Mesendoderm (in vitro differentiated cells): ENCODE measurements around the gene TANC2. TPM values are rescaled to one million over a fixed set of nuclear protein-coding genes. Genes with fewer than 3 reads are reported as not detected.

Experiments
- DNase-seq: peaks from one replicate; pipeline ENCODE4 v3.0.0; 2013
- H2AK5ac ChIP-seq: 2 replicates; pipeline ENCODE4 v1.6.1; 2013; ENCODE audit warnings: low read length, inconsistent platforms
- H2BK120ac ChIP-seq: 2 replicates; pipeline ENCODE4 v1.6.1; 2013; ENCODE audit warnings: low read depth, mild to moderate bottlenecking, low read length, moderate library complexity, mixed read lengths
- H2BK15ac ChIP-seq: replicated peaks from 2 replicates; pipeline ENCODE4 v1.6.1; 2013; ENCODE audit warnings: low read depth, mild to moderate bottlenecking, moderate library complexity
- H2BK5ac ChIP-seq: 2 replicates; pipeline ENCODE4 v1.6.1; 2013; ENCODE audit warnings: low read length, inconsistent platforms
- H3K18ac ChIP-seq: 2 replicates; pipeline ENCODE4 v1.6.1; 2013; ENCODE audit warnings: mild to moderate bottlenecking, low read length, mixed read lengths
- H3K23ac ChIP-seq: one replicate; pipeline ENCODE4 v1.6.1; 2013; ENCODE audit warnings: low read length
- H3K27ac ChIP-seq: 2 replicates; pipeline ENCODE4 v1.5.1; 2013; ENCODE audit warnings: low read depth, mild to moderate bottlenecking, inconsistent platforms, low read length, moderate library complexity
- H3K27me3 ChIP-seq: 2 replicates; pipeline ENCODE4 v1.6.1; 2013; ENCODE audit warnings: low read length, control low read depth, mild to moderate bottlenecking, inconsistent platforms; ENCODE audit not compliant: insufficient read depth, poor library complexity
- H3K36me3 ChIP-seq: 2 replicates; pipeline ENCODE4 v1.6.1; 2013; ENCODE audit warnings: low read length, inconsistent platforms; ENCODE audit not compliant: control insufficient read depth, insufficient read depth
- H3K4ac ChIP-seq: one replicate; pipeline ENCODE4 v1.6.1; 2013; ENCODE audit warnings: low read depth, mild to moderate bottlenecking, low read length, moderate library complexity
- H3K4me1 ChIP-seq: 2 replicates; pipeline ENCODE4 v1.6.1; 2013; ENCODE audit warnings: low read depth, low read length, inconsistent platforms; ENCODE audit not compliant: control insufficient read depth
- H3K4me2 ChIP-seq: 2 replicates; pipeline ENCODE4 v1.6.1; 2013; ENCODE audit warnings: low read length
- H3K4me3 ChIP-seq: 2 replicates; pipeline ENCODE4 v1.5.1; 2013; ENCODE audit warnings: mild to moderate bottlenecking, low read length
- H3K56ac ChIP-seq: one replicate; pipeline ENCODE4 v1.6.1; 2013; ENCODE audit warnings: low read length
- H3K79me1 ChIP-seq: 2 replicates; pipeline ENCODE4 v1.6.1; 2013; ENCODE audit warnings: low read length, inconsistent platforms
- H3K79me2 ChIP-seq: 2 replicates; pipeline ENCODE4 v1.6.1; 2013; ENCODE audit warnings: mild to moderate bottlenecking, low read length; ENCODE audit not compliant: control insufficient read depth, insufficient read depth
- H3K9ac ChIP-seq: 2 replicates; pipeline ENCODE4 v1.6.1; 2013; ENCODE audit warnings: low read length, inconsistent platforms
- H4K5ac ChIP-seq: one replicate; pipeline ENCODE4 v1.6.1; 2013; ENCODE audit warnings: low read length
- H4K8ac ChIP-seq: one replicate; pipeline ENCODE4 v1.6.1; 2013; ENCODE audit warnings: low read depth, mild to moderate bottlenecking, control low read depth, low read length, moderate library complexity
- WGBS: extraction: QIAGEN DNeasy Blood & Tissue Kit; methylation state at CpG from one replicate; pipeline ENCODE4 v1.1.7; 2013; ENCODE audit warnings: low lambda C conversion rate, missing lambda C conversion rate; ENCODE audit not compliant: insufficient coverage; ENCODE audit errors: extremely low coverage; 5-methylcytosine and 5-hydroxymethylcytosine counted together
- polyA plus RNA-seq, 2 experiments: library from polyadenylated mRNA; stranded (reverse); fragments of 200-250 nt; gene quantifications; one replicate each; pipeline ENCODE4 v1.2.3, GENCODE V29; 2013

TANC2 gene
- 2.8 TPM for polyA plus RNA-seq (2013, experiment 1 of 2)
- polyA plus RNA-seq (2013, experiment 2 of 2), result 3.0 TPM

DNA sequence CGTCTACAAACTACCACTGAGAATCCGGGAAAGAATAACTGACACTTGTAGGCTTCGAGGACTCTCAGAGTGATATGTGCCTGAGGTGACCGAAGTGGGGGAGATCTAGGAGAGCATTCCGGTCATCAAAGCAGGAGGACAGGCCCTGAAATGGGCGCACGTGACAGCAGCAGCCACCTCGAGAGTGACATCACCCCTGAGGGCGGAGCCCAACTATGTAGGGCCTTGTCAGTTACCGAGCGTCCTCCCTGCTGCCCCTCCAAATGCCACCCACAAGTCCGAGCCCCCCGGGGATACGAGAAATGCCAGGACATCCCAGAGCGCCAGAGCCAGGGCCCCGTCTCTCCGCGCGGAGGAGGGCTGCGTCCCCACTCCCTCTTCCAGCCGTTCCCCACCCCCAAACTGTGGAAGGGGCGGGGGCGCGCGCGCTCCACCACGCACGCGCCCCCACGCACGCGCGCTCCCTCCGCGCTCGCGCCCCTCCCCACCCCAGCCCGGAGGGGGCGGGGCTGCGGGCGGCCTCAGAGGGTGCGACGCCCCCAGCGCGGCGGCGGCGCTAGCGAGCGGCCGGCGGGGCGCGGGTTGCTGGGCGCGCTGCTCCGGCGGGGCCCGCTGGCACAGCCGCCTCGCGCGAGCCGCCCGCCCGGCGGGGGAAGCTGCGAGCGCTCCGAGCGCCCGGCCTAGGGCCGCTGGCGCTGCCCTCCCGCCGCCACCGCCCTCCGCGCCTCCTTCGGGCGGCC lies at the start of gene TANC2:
Gene TANC2 (plus strand): TSS at position 550 of the 740 bp plus-strand sequence. CDS start 43,325 bp downstream, outside the sequence.
- H2BK5ac ChIP-seq, result no peak within 1 kb of the TSS
- peaks cover 5% of the 10 kb centered on the region for H3K4me1 ChIP-seq
- H3K4me2 ChIP-seq, result peak within 1 kb of the TSS; percentile 37
- no peak within 1 kb of the TSS for H2AK5ac ChIP-seq
- H3K27me3 ChIP-seq, result no peaks in the 10 kb centered on the region
- H3K23ac ChIP-seq, result peak within 1 kb of the TSS; percentile 39
- H3K36me3 ChIP-seq, result no peaks in the 10 kb centered on the region
- H4K8ac ChIP-seq, result no peak within 1 kb of the TSS
- H3K79me1 ChIP-seq, result no peaks in the 10 kb centered on the region
- peak within 1 kb of the TSS; percentile 94 for H3K18ac ChIP-seq
- peak within 1 kb of the TSS; percentile 87 for H3K56ac ChIP-seq
- peak within 1 kb of the TSS; percentile 23 for H2BK15ac ChIP-seq
- no peak within 1 kb of the TSS for H4K5ac ChIP-seq
- H3K4me3 ChIP-seq, result peak within 1 kb of the TSS; percentile 38
- H3K4ac ChIP-seq, result peak within 1 kb of the TSS; percentile 46
- no CpG with 5 or more reads among the region's 81 CpGs for WGBS
- H3K79me2 ChIP-seq, result no peaks in the 10 kb centered on the region
- DNase-seq, result peak; percentile 93
- no peak within 1 kb of the TSS for H2BK120ac ChIP-seq
- no peak within 1 kb of the TSS for H3K27ac ChIP-seq
- H3K9ac ChIP-seq, result peak within 1 kb of the TSS; percentile 74

DNA sequence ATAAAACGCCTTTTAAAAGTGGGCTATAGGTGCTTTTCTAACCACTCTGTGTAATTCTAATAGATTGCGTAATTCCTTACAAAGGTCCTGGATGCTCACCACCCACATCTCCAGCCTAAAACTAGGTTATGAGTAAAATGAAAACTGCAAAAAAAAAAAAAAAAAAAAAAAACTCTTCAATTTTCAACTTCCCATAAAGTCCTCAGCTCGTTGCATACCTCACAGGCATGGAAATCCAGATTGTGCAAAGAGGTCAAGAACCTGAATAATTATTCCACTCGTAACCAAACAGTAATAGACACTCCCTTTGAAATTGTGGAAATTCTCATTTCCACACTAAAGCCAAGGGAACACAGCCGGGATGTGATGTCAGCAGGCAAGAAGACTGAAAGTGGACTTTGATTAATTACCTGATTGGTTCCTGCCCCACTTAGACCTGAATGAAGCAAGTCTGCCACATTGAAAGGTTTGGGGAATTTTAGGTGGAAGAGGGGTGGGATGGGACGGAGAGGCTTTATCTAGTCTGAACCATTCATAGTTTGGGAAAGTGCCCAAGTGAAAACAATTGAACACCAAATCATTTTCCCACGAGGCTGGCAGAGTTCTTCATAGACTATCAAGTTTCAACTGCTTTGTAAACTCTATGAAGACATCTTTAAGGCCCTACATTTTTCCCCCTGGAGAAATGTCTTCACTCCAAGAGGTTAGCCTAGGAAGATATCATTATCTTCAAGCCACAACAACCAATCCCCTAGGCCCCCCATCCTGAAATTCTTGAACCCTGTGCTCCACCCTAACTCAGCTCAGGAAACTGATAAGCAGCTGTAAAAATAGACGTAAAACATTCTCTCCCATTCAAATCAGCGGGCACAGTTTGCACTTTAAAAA lies 49.1 kb upstream of the TANC2 start:
- no peak overlapping the region for H2BK5ac ChIP-seq
- H2AK5ac ChIP-seq, result no peak overlapping the region
- H3K56ac ChIP-seq, result no peak overlapping the region
- no peak overlapping the region for H4K8ac ChIP-seq
- no peak overlapping the region for H3K4me2 ChIP-seq
- H3K27me3 ChIP-seq, result no peaks in the 10 kb centered on the region
- H3K23ac ChIP-seq, result no peak overlapping the region
- H3K9ac ChIP-seq, result no peak overlapping the region
- H3K79me1 ChIP-seq, result no peaks in the 10 kb centered on the region
- no peak overlapping the region for H3K18ac ChIP-seq
- H3K79me2 ChIP-seq, result no peaks in the 10 kb centered on the region
- no peak overlapping the region for H3K27ac ChIP-seq
- no peak overlapping the region for H2BK120ac ChIP-seq
- peaks cover 6% of the 10 kb centered on the region for H3K4me1 ChIP-seq
- no peak for DNase-seq
- no peak overlapping the region for H3K4ac ChIP-seq
- H2BK15ac ChIP-seq, result no peak overlapping the region
- no CpG with 5 or more reads among the region's 9 CpGs for WGBS
- H3K4me3 ChIP-seq, result no peak overlapping the region
- no peaks in the 10 kb centered on the region for H3K36me3 ChIP-seq
- no peak overlapping the region for H4K5ac ChIP-seq

DNA sequence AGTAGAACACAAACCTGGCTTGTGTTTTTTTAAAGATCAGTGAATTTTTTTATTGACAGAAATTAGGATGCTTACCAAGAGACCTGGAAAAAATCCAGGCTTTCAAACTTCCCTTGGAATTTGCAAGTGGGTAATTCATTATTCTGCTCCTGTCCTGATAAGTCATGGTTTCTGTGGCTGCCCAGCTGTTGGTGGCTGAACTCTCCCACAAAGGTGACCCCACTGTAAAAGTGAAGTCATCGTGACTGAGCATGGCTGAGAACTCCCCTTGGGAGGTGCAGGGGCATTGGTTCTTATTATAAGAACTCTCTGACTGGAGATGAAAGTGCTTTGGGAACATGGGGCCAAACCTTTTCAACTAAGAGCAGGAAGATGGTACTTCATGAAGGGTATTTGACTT lies 46.6 kb upstream of the TANC2 start:
- no peak overlapping the region for H2AK5ac ChIP-seq
- no peak overlapping the region for H2BK120ac ChIP-seq
- H3K27ac ChIP-seq, result no peak overlapping the region
- no peak overlapping the region for H3K4me2 ChIP-seq
- H3K9ac ChIP-seq, result no peak overlapping the region
- no peak overlapping the region for H3K4me3 ChIP-seq
- no peak overlapping the region for H3K56ac ChIP-seq
- no peak overlapping the region for H4K8ac ChIP-seq
- no peaks in the 10 kb centered on the region for H3K79me2 ChIP-seq
- WGBS, result no CpG with 5 or more reads among the region's 1 CpG
- peaks cover 9% of the 10 kb centered on the region for H3K4me1 ChIP-seq
- no peaks in the 10 kb centered on the region for H3K27me3 ChIP-seq
- no peak overlapping the region for H3K23ac ChIP-seq
- no peaks in the 10 kb centered on the region for H3K79me1 ChIP-seq
- H2BK5ac ChIP-seq, result no peak overlapping the region
- no peak overlapping the region for H3K4ac ChIP-seq
- no peak overlapping the region for H4K5ac ChIP-seq
- no peak overlapping the region for H2BK15ac ChIP-seq
- DNase-seq, result no peak
- H3K18ac ChIP-seq, result no peak overlapping the region
- H3K36me3 ChIP-seq, result no peaks in the 10 kb centered on the region

DNA sequence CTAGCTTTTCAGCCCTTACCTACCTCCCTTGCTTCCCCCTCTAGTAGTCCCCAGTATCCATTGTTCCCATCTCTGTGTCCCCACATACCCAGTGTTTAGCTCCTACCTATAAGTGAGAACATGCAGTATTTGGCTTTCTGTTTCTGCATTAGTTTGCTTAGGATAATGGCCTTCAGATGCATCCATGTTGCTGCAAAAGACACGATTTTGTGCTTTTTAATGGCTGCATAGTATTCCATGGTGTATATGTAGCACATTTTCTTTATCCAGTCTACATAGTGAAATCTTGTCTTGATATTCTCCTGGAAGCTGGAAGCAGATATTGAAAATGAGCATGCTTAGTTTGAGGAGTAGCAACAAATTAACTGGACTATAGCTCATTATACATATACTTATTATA lies 45.7 kb upstream of the TANC2 start:
- H3K56ac ChIP-seq, result no peak overlapping the region
- peaks cover 9% of the 10 kb centered on the region for H3K4me1 ChIP-seq
- H4K8ac ChIP-seq, result no peak overlapping the region
- no peak overlapping the region for H3K23ac ChIP-seq
- H2BK5ac ChIP-seq, result no peak overlapping the region
- no peak overlapping the region for H2AK5ac ChIP-seq
- H3K4me2 ChIP-seq, result no peak overlapping the region
- no peak overlapping the region for H4K5ac ChIP-seq
- no peak overlapping the region for H2BK120ac ChIP-seq
- H2BK15ac ChIP-seq, result no peak overlapping the region
- H3K79me2 ChIP-seq, result no peaks in the 10 kb centered on the region
- H3K79me1 ChIP-seq, result no peaks in the 10 kb centered on the region
- H3K27me3 ChIP-seq, result no peaks in the 10 kb centered on the region
- no peak overlapping the region for H3K4ac ChIP-seq
- H3K36me3 ChIP-seq, result no peaks in the 10 kb centered on the region
- WGBS, result no CpG with 5 or more reads among the region's 1 CpG
- no peak overlapping the region for H3K27ac ChIP-seq
- no peak overlapping the region for H3K9ac ChIP-seq
- no peak overlapping the region for H3K18ac ChIP-seq
- no peak overlapping the region for H3K4me3 ChIP-seq
- no peak for DNase-seq

DNA sequence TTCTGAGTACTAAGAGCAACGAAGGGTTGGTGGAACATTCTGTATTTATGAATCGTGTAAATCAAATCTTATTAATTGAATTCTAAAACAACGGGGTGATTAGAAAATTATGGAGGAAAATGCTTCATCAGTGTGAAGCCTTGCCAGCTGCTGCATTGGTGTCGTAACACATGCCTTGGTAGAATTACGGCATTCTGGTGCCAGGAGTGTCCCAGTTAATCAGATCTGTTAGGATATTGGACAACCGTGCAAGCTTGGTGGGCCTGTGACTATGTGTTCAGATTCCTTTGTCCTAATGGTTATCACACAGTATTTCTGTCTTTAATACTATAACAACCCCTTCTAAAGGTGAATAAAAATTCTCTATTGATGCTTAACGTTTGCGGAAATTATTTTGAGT lies 44.2 kb upstream of the TANC2 start:
- no CpG with 5 or more reads among the region's 8 CpGs for WGBS
- no peaks in the 10 kb centered on the region for H3K27me3 ChIP-seq
- H3K4me3 ChIP-seq, result no peak overlapping the region
- peak overlapping the region; percentile 42 for H3K56ac ChIP-seq
- H3K9ac ChIP-seq, result no peak overlapping the region
- H2BK120ac ChIP-seq, result no peak overlapping the region
- no peak overlapping the region for H3K4ac ChIP-seq
- no peak overlapping the region for H3K27ac ChIP-seq
- H2BK5ac ChIP-seq, result no peak overlapping the region
- no peak overlapping the region for H2AK5ac ChIP-seq
- no peaks in the 10 kb centered on the region for H3K79me1 ChIP-seq
- no peaks in the 10 kb centered on the region for H3K79me2 ChIP-seq
- H3K18ac ChIP-seq, result no peak overlapping the region
- peaks cover 9% of the 10 kb centered on the region for H3K4me1 ChIP-seq
- H3K23ac ChIP-seq, result no peak overlapping the region
- no peaks in the 10 kb centered on the region for H3K36me3 ChIP-seq
- no peak for DNase-seq
- H4K5ac ChIP-seq, result no peak overlapping the region
- no peak overlapping the region for H4K8ac ChIP-seq
- H2BK15ac ChIP-seq, result no peak overlapping the region
- no peak overlapping the region for H3K4me2 ChIP-seq
